ENCODE measurements around the gene NBPF6. TPM values are rescaled to one million over a fixed set of nuclear protein-coding genes. Genes with fewer than 3 reads are reported as not detected.
"Not testable (repeated sequence)": the region's sequence is repeated elsewhere in the genome, so short reads cannot be mapped to it uniquely, and the experiment has no call there.

NBPF6 gene
- polyA plus RNA-seq, 3 donors: not detected

DNA sequence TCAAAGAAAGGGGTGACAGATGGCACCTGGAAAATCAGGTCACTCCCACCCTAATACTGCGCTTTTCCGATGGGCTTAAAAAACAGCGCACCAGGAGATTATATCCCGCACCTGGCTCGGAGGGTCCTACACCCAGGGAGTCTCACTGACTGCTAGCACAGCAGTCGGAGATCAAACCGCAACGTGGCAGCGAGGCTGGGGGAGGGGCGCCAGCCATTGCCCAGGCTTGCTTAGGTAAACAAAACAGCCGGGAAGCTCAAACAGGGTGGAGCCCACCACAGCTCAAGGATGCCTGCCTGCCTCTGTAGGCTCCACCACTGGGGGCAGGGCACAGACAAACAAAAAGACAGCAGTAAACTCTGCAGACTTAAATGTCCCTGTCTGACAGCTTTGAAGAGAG lies 36.6 kb downstream of the NBPF6 start:
- H3K27ac ChIP-seq (ENCODE audit: low read depth, low read length): not testable (repeated sequence)
- 85 to 95% (median 93%) methylated on average over 11 of the region's 11 CpGs for WGBS, 3 donors

DNA sequence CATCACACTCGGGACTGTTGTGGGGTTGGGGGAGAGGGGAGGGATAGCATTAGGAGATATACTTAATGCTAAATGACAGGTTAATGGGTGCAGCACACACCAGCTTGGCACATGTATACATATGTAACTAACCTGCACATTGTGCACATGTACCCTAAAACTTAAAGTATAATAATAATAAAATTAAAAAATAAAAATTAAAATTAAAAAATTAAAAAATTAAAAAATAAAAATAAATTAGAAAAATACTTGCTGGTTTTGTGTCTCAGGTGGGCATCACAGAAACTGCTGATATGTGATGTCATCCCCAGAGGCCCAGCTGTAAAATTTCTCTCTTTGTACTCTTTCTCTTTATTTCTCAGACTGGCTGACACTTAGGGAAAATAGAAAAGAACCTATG lies 44.9 kb downstream of the NBPF6 start:
- 65 to 95% (median 87%) methylated on average over 1 of the region's 1 CpG for WGBS, 3 donors

DNA sequence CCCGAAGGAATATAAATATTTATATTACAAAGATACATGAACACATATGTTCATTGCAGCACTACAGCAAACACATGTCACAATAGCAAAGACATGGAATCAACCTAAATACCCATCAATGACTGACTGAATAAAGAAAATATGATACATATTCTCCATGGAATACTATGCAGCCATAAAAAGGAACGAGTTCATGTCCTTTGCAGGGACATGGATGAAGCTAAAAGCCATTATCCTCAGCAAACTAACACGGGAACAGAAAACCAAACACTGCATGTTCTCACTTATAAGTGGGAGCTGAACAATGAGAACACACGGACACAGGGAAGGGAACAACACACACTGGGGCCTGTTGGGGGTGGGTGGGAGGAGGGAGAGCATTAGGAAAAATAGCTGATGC lies 46.7 kb downstream of the NBPF6 start:
- WGBS, 3 donors: 83 to 86% (median 85%) methylated on average over 4 of the region's 4 CpGs
- H3K27ac ChIP-seq (ENCODE audit: low read depth, low read length): not testable (repeated sequence)

More for the DNA sequence above, 44.9 kb downstream of the NBPF6 start:
- H3K27ac ChIP-seq (ENCODE audit: low read depth, low read length): not testable (repeated sequence)

DNA sequence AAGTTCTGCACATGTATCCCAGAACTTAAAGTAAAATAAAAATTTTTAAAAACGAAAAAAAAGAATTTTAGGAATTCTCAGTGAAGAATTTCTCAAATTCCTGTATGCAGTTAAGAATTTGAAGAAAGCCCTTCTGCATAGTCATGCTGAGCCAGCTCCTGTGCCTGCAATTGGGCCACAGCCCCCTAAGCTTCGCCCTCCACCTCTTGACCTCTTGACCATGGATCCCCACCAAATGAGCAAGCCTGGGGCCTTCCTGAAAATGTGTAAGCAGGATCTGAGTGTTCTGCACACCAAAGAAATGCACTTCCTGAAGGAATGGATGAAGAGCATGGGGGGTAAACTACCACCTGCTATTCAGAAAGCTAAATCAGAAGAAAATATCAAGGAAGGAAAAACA lies 52.0 kb downstream of the NBPF6 start:
- 66 to 84% (median 77%) methylated on average over 2 of the region's 2 CpGs for WGBS, 3 donors
- H3K27ac ChIP-seq (ENCODE audit: low read depth, low read length): no peak overlapping the region

DNA sequence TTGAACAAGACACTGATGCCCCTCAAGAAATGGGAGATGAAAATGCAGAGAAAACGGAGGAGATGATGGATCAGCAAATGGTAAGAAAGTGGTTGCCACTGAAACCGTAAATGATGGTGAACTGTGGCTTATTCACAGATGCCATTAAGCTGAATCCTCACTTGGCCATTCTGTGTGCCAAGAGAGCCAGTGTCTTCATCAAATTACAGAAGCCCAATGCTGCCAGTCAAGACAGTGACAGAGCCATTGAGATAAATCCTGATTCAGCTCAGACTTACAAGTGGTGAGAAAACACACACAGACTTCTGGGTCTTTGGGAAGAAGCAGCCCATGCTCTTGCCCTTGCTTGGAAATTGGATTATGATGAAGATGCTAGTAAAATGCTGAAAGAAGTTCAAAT lies 52.5 kb downstream of the NBPF6 start:
- 84 to 94% (median 85%) methylated on average over 2 of the region's 2 CpGs for WGBS, 3 donors
- no peak overlapping the region for H3K27ac ChIP-seq (ENCODE audit: low read depth, low read length)

DNA sequence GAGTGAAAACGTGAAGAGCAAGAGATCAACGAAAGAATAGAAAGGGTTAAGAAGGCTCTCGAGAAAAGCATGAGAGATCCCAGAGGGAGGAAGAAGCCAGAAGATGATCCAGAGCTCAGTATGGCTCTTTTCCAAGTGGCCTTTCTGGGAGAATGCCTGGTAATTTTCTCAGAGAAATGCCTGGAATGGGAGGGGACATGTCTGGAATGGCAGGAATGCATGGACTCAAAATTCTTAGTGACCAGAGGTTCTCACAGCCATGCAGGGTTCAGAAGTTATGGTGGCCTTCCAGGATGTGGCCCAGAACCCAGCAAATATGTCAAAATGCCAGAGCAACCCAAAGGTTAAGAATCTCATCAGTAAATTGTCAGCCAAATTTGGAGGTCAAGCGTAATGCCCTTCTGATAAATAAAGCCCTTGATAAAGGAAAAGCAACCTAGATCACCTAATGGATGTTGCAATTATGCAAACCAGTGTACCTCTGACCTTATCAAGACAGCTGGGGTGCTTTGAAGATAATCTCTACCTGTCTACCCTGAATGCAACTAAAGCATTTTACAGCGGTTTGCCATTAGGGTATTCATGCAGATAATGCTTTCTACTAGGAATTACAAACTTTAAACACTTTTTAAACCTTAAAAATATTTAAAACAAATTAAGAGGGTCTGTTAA lies 53.1 kb downstream of the NBPF6 start:
- no peak overlapping the region for H3K27ac ChIP-seq (ENCODE audit: low read depth, low read length)
- WGBS, 3 donors: 59 to 72% (median 69%) methylated on average over 5 of the region's 5 CpGs

DNA sequence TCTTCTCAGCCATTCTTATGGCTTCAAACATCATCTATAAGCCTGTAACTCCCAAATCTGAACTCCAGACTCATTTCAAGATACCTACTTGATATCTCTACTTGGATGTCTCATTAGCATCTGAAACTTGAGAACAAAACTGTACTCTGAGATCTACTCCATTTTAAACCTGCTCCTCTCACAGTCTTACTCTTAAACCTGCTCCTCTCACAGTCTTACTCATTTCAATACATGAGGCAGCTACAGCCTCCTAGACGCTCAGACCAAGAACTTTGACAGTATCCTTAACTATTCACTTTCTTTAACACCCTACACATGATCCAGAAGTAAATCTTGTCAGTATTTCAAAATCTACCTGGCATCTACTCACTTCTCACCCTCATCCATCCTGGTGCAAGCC lies 54.3 kb downstream of the NBPF6 start:
- WGBS, 3 donors: 70 to 89% (median 87%) methylated on average over 1 of the region's 1 CpG
- no peak overlapping the region for H3K27ac ChIP-seq (ENCODE audit: low read depth, low read length)

DNA sequence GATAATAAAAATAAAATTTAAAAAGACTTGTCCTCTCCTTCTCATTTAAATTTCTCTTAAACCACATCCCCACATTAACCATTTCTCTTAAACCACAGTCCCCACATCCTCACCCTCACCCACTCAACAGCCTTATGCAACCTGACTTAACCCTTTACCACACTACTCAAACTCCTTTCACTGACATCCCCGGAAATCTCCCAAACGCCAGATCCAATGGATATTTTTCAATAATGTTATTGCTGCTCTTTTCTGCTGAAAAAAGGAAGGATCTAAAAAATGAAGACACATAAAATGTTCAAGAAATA lies 55.6 kb downstream of the NBPF6 start:
- WGBS, 3 donors: 58 to 77% (median 63%) methylated on average over 2 of the region's 2 CpGs
- no peak overlapping the region for H3K27ac ChIP-seq (ENCODE audit: low read depth, low read length)

DNA sequence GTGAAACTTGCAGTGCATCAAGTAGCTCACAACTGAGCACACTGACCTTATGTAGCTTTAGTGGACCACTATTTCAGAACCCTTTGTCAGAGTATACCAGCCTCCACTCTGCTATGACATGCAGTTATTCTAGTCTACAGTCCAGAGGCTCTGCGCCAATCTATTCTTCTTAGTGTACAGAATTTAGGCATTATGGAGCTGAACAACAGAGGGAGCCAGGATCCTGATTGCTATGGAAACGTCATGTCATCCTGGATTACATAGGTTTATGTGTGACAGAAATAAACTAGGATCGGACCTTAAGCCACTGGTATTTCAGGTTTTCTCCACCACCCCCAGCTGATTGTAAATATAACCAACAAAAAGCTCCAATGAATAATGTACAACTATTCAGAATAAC lies 61.6 kb downstream of the NBPF6 start:
- no peak overlapping the region for H3K27ac ChIP-seq (ENCODE audit: low read depth, low read length)
- WGBS, 3 donors: 43 to 63% (median 61%) methylated on average over 3 of the region's 3 CpGs

DNA sequence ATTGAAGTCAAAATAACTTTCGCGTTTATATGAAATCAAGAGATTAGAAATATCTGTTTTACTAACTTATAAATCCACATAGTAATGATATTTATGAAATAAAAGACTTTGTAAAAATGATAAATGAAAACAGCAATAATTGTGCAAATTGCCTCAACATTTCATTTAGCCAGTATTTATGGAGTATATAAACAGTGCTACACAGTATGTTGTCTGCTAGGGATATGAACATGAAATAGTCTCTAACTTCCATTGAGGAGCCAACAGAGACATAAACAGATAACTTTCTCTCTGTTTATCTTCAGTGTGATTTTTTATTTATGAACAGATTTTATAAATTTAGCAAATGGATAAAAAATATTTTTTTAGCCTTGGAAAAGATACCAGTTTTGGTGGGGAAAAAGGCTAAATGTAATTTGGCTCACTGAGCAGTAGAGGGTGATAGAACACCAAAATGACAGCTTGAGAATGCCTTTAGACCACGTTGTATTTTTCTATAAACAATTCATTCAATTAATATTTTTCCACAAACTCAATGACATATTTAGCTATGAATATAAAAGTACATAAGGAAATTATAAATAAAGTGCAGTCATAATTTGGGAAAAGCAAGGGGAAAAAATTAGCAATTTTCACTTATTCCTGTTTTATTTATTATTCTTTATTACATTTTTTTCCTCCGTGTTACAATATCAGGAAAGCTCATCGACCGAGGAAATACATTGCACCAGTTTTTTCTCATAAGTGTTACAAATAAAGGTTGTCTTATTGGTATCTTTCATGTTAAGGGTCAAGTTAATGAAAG lies 62.3 kb downstream of the NBPF6 start:
- 50 to 68% (median 64%) methylated on average over 6 of the region's 6 CpGs for WGBS, 3 donors
- no peak overlapping the region for H3K27ac ChIP-seq (ENCODE audit: low read depth, low read length)

DNA sequence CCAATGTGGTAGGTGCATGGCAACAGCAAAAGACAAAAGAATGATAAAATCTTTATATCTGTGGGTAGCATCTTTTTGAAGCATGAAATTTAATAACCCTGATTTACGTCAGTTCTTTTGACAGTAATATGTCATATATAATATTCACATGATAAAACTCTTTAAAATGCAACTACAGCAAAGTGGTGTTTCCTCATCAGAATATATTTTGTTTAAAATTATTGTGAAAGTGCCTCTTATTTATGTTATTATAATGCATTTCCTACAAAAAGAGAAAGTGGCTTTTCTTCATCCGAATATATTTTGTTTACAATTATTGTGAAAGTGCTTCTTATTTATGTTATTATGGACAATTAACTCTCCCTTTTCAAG lies 62.9 kb downstream of the NBPF6 start:
- 55 to 70% (median 66%) methylated on average over 2 of the region's 2 CpGs for WGBS, 3 donors

DNA sequence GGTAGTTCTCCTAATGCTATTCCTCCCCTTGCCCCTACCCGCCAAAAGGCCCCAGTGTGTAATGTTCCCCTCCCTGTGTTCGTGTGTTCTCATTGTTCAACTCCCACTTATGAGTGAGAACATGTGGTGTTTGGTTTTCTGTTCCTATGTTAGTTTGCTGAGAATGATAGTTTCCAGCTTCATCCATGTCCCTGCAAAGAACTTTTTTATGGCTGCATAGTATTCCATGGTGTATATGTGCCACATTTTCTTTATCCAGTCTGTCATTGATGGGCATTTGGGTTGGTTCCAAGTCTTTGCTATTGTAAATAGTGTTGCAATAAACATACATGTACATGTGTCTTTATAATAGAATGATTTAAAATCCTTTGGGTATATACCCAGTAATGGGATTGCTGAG lies 63.8 kb downstream of the NBPF6 start:
- not testable (repeated sequence) for H3K27ac ChIP-seq (ENCODE audit: low read depth, low read length)
- 93 to 98% (median 97%) methylated on average over 2 of the region's 2 CpGs for WGBS, 3 donors

More for the DNA sequence above, 62.9 kb downstream of the NBPF6 start:
- no peak overlapping the region for H3K27ac ChIP-seq (ENCODE audit: low read depth, low read length)

DNA sequence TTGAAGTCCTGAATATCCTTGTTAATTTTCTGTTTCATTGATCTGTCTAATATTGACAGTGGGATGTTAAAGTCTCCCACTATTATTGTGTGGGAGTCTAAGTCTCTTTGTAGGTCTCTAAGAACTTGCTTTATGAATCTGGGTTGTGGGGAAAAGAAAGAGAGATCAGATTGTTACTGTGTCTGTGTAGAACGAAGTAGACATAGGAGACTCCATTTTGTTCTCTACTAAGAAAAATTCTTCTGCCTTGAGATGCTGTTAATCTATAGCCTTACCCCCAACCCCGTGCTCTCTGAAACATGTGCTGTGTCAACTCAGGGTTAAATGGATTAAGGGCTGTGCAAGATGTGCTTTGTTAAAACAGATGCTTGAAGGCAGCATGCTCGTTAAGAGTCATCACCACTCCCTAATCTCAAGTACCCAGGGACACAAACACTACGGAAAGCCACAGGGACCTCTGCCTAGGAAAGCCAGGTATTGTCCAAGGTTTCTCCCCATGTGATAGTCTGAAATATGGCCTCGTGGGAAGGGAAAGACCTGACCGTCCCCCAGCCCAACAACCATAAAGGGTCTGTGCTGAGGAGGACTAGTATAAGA lies 67.3 kb downstream of the NBPF6 start:
- not testable (repeated sequence) for H3K27ac ChIP-seq (ENCODE audit: low read depth, low read length)
- WGBS, 3 donors: 72 to 89% (median 78%) methylated on average over 6 of the region's 6 CpGs

Other genes starting within 250 kb of the NBPF6 start
- gene SLC25A24, start 250.0 kb upstream of the NBPF6 start, polyA plus RNA-seq: 10 to 100 TPM in 2 of 3 donors, 1 to 10 TPM in 1; 5.8 to 19.6 (median 15.9) TPM
- not detected for gene NBPF4, start 206.3 kb upstream of the NBPF6 start, polyA plus RNA-seq
- gene EEIG2, start 109.8 kb downstream of the NBPF6 start, polyA plus RNA-seq: 10 to 100 TPM in 1 of 3 donors, 1 to 10 TPM in 2; 1.8 to 17.5 (median 4.1) TPM
- gene HENMT1, start 210.8 kb downstream of the NBPF6 start, polyA plus RNA-seq: 1 to 10 TPM; 1.6 to 7.2 (median 5.4) TPM
- 10 to 100 TPM; 19.3 to 22.9 (median 21.7) TPM for gene PRPF38B, start 242.0 kb downstream of the NBPF6 start, polyA plus RNA-seq

All from adipose tissue (tissue), 3 donors.